H9 (cell line): ENCODE results near the gene IFITM1. TPM values are rescaled to one million over a fixed set of nuclear protein-coding genes. Genes with fewer than 3 reads are reported as not detected.

Experiments used
- DNase-seq: peaks from one replicate; pipeline ENCODE4 v3.0.0-alpha.2; 2017
- H2AFZ ChIP-seq: one replicate; pipeline ENCODE4 v1.6.1; 2013; ENCODE audit warnings: mild to moderate bottlenecking, low read length, control low read depth, moderate library complexity
- H2AK5ac ChIP-seq: 2 replicates; pipeline ENCODE4 v1.6.1; 2013; ENCODE audit warnings: low read length, control low read depth, mixed read lengths; ENCODE audit not compliant: insufficient read length
- H2BK120ac ChIP-seq: one replicate; pipeline ENCODE4 v1.6.1; 2013; ENCODE audit warnings: low read depth, mild to moderate bottlenecking, low read length, control low read depth, inconsistent platforms; ENCODE audit not compliant: poor library complexity, severe bottlenecking
- H2BK12ac ChIP-seq: 2 replicates; pipeline ENCODE4 v1.6.1; 2013; ENCODE audit warnings: low read length, control low read depth, mixed read lengths, low read depth; ENCODE audit not compliant: insufficient read length
- H2BK15ac ChIP-seq: 2 replicates; pipeline ENCODE4 v1.6.1; 2013; ENCODE audit warnings: low read depth, low read length, control low read depth
- H2BK20ac ChIP-seq: one replicate; pipeline ENCODE4 v1.6.1; 2013; ENCODE audit warnings: low read depth, mild to moderate bottlenecking, low read length, control low read depth, inconsistent platforms; ENCODE audit not compliant: poor library complexity, severe bottlenecking
- H2BK5ac ChIP-seq: 2 replicates; pipeline ENCODE4 v1.6.1; 2013; ENCODE audit warnings: low read length, control low read depth, mixed read lengths; ENCODE audit not compliant: insufficient read length
- H3K14ac ChIP-seq: 2 replicates; pipeline ENCODE4 v1.6.1; 2013; ENCODE audit warnings: low read length, control low read depth; ENCODE audit not compliant: insufficient read depth
- H3K18ac ChIP-seq: 2 replicates; pipeline ENCODE4 v1.6.1; 2013; ENCODE audit warnings: low read depth, mild to moderate bottlenecking, mixed read lengths, low read length, control low read depth; ENCODE audit not compliant: insufficient read length
- H3K23ac ChIP-seq: 2 replicates; pipeline ENCODE4 v1.6.1; 2013; ENCODE audit warnings: low read length, control low read depth, mixed read lengths, low read depth; ENCODE audit not compliant: insufficient read length
- H3K23me2 ChIP-seq: 2 replicates; pipeline ENCODE4 v1.6.1; 2013; ENCODE audit warnings: low read depth, mild to moderate bottlenecking, mixed read lengths, low read length, control low read depth; ENCODE audit not compliant: insufficient read length, poor library complexity, severe bottlenecking
- H3K27ac ChIP-seq: 2 replicates; pipeline ENCODE4 v1.5.1; 2013; ENCODE audit warnings: low read length, control low read depth, mixed read lengths, low read depth; ENCODE audit not compliant: insufficient read length
- H3K27me3 ChIP-seq: 2 replicates; pipeline ENCODE4 v1.6.1; 2013; ENCODE audit warnings: low read length, control low read depth, inconsistent platforms; ENCODE audit not compliant: insufficient read depth
- H3K4ac ChIP-seq: 2 replicates; pipeline ENCODE4 v1.6.1; 2013; ENCODE audit warnings: low read depth, mild to moderate bottlenecking, control low read depth, inconsistent platforms, low read length, moderate library complexity
- H3K4me1 ChIP-seq: 2 replicates; pipeline ENCODE4 v1.6.1; 2013; ENCODE audit warnings: low read length, control low read depth, inconsistent platforms; ENCODE audit not compliant: insufficient read depth
- H3K4me2 ChIP-seq: 2 replicates; pipeline ENCODE4 v1.6.1; 2013; ENCODE audit warnings: low read length, control low read depth, mixed read lengths; ENCODE audit not compliant: insufficient read length, insufficient read depth
- H3K56ac ChIP-seq: 2 replicates; pipeline ENCODE4 v1.6.1; 2013; ENCODE audit warnings: low read depth, mild to moderate bottlenecking, mixed read lengths, low read length, control low read depth; ENCODE audit not compliant: insufficient read length
- H3K79me1 ChIP-seq: 2 replicates; pipeline ENCODE4 v1.6.1; 2013; ENCODE audit warnings: low read depth, mild to moderate bottlenecking, moderate library complexity, low read length, control low read depth, inconsistent platforms; ENCODE audit not compliant: insufficient read depth, poor library complexity, severe bottlenecking
- H3K79me2 ChIP-seq: 2 replicates; pipeline ENCODE4 v1.6.1; 2013; ENCODE audit warnings: low read length, control low read depth, inconsistent platforms; ENCODE audit not compliant: insufficient read depth
- H3K9ac ChIP-seq: 2 replicates; pipeline ENCODE4 v1.6.1; 2013; ENCODE audit warnings: low read length, control low read depth, mixed read lengths; ENCODE audit not compliant: insufficient read length; ENCODE audit errors: extremely low read depth
- H3K9me3 ChIP-seq: one replicate; pipeline ENCODE4 v1.6.1; 2013; ENCODE audit warnings: low read depth, low read length, inconsistent platforms; ENCODE audit not compliant: control insufficient read depth
- H3T11ph ChIP-seq: one replicate; pipeline ENCODE4 v1.6.1; 2013; ENCODE audit warnings: mild to moderate bottlenecking, low read length, control low read depth, inconsistent platforms
- H4K20me1 ChIP-seq: one replicate; pipeline ENCODE4 v1.6.1; 2013; ENCODE audit not compliant: control insufficient read depth, insufficient read length, insufficient read depth
- H4K5ac ChIP-seq: 2 replicates; pipeline ENCODE4 v1.6.1; 2013; ENCODE audit warnings: low read depth, mild to moderate bottlenecking, mixed read lengths, low read length, control low read depth; ENCODE audit not compliant: insufficient read length
- H4K8ac ChIP-seq: replicated peaks from 2 replicates; pipeline ENCODE4 v1.6.1; 2013; ENCODE audit warnings: low read length, control low read depth, mixed read lengths, low read depth; ENCODE audit not compliant: insufficient read length
- H4K91ac ChIP-seq: 2 replicates; pipeline ENCODE4 v1.6.1; 2013; ENCODE audit warnings: low read depth, mild to moderate bottlenecking, moderate library complexity, mixed read lengths, low read length, control low read depth; ENCODE audit not compliant: insufficient read length
- H3K27ac Mint-ChIP-seq, 3 experiments: 2 replicates in 2 of 3; 3 replicates in 1 of 3; pipeline ENCODE4 v1.8.0; 2020 to 2021; ENCODE audit warnings: mixed read lengths in 3 of 3, mild to moderate bottlenecking in 1 of 3, moderate library complexity in 1 of 3
- H3K27me3 Mint-ChIP-seq: 2 replicates; pipeline ENCODE4 v1.8.0; 2021; ENCODE audit warnings: low read depth, mild to moderate bottlenecking, moderate library complexity, mixed read lengths
- H3K36me3 Mint-ChIP-seq, 3 experiments: 2 replicates in 2 of 3; 3 replicates in 1 of 3; pipeline ENCODE4 v1.8.0; 2020 to 2021; ENCODE audit warnings: low read depth in 3 of 3, mixed read lengths in 3 of 3; ENCODE audit not compliant: insufficient read depth in 1 of 3
- H3K4me1 Mint-ChIP-seq, 2 experiments: 2 replicates each; pipeline ENCODE4 v1.8.0; 2020; ENCODE audit warnings: mixed read lengths in 2 of 2
- H3K4me3 Mint-ChIP-seq, 2 experiments: 2 replicates in 1 of 2; 3 replicates in 1 of 2; pipeline ENCODE4 v1.8.0; 2020 to 2021; ENCODE audit warnings: mild to moderate bottlenecking in 2 of 2, mixed read lengths in 2 of 2, moderate library complexity in 1 of 2
- H3K9me3 Mint-ChIP-seq, 2 experiments: 2 replicates in 1 of 2; 3 replicates in 1 of 2; pipeline ENCODE4 v1.8.0; 2020; ENCODE audit warnings: mild to moderate bottlenecking in 2 of 2, mixed read lengths in 2 of 2, moderate library complexity in 1 of 2
- WGBS: extraction: QIAGEN DNeasy Blood & Tissue Kit; methylation state at CpG from one replicate; pipeline ENCODE4 v1.1.7; 2013; ENCODE audit warnings: missing lambda C conversion rate, low lambda C conversion rate, mixed read lengths; ENCODE audit not compliant: insufficient read length; ENCODE audit errors: extremely low coverage; 5-methylcytosine and 5-hydroxymethylcytosine counted together
- total RNA-seq: library from RNA; stranded (reverse); gene quantifications from 2 replicates; pipeline ENCODE4 v1.2.1, GENCODE V29; 2021
- TF ChIP-seq, protein P1 (sequence below): fragments of 200-600 bp; sonication (generic); conservative IDR thresholded peaks from 3 replicates; pipeline ENCODE4 v1.8.0; 2021; ENCODE audit warnings: antibody characterized with exemption, mild to moderate bottlenecking

Gene IFITM1
- total RNA-seq, 1 experiment from 2014 or later, result 500 TPM

GRCh38 chr11:326592-326841 lies 12.7 kb downstream of the IFITM1 start:
- Histone ChIP-seq H3K79me1 (no peaks in the 10 kb centered on the region), H2BK20ac (no peak overlapping the region), H3K56ac (no peak overlapping the region), H2BK15ac (no peak overlapping the region), H3K18ac (no peak overlapping the region), H4K8ac (no peak overlapping the region), H3K4me1 (peaks cover 4% of the 10 kb centered on the region; the same call in 1 of the 2 replicates), H3K27ac (no peak overlapping the region), H2BK12ac (no peak overlapping the region), H3K23me2 (no peaks in the 10 kb centered on the region), H4K20me1 (no peaks in the 10 kb centered on the region), H4K5ac (no peak overlapping the region), H3K9me3 (no peaks in the 10 kb centered on the region), H2AK5ac (no peak overlapping the region), H3K27me3 (no peaks in the 10 kb centered on the region), H3K23ac (no peak overlapping the region), H3K14ac (no peak overlapping the region; the same call in 1 of the 2 replicates), H3T11ph (no peak overlapping the region), H3K4me2 (no peak overlapping the region), H4K91ac (no peak overlapping the region), H3K4ac (no peak overlapping the region), H2BK5ac (no peak overlapping the region), H3K79me2 (no peaks in the 10 kb centered on the region), H2BK120ac (no peak overlapping the region), H2AFZ (no peak overlapping the region), H3K9ac (no peak overlapping the region)
- Mint-ChIP-seq H3K27me3 (peaks cover 1% of the 10 kb centered on the region), H3K4me3 (no peak overlapping the region), H3K9me3 (peaks cover 3 to 5% of the 10 kb centered on the region in 2 experiments; a peak in 4 of 5 replicates), H3K36me3 (peaks cover 0 to 16% (median 4%) of the 10 kb centered on the region in 3 experiments; a peak in 4 of 7 replicates), H3K27ac (peak overlapping the region; percentile 82 to 92 (median 91); a peak in 4 of 7 replicates), H3K4me1 (peaks cover 23 to 30% of the 10 kb centered on the region in 2 experiments)
- DNase-seq, result no peak
- WGBS, result no CpG with 5 or more reads among the region's 6 CpGs
- TF ChIP-seq, protein P1, sequence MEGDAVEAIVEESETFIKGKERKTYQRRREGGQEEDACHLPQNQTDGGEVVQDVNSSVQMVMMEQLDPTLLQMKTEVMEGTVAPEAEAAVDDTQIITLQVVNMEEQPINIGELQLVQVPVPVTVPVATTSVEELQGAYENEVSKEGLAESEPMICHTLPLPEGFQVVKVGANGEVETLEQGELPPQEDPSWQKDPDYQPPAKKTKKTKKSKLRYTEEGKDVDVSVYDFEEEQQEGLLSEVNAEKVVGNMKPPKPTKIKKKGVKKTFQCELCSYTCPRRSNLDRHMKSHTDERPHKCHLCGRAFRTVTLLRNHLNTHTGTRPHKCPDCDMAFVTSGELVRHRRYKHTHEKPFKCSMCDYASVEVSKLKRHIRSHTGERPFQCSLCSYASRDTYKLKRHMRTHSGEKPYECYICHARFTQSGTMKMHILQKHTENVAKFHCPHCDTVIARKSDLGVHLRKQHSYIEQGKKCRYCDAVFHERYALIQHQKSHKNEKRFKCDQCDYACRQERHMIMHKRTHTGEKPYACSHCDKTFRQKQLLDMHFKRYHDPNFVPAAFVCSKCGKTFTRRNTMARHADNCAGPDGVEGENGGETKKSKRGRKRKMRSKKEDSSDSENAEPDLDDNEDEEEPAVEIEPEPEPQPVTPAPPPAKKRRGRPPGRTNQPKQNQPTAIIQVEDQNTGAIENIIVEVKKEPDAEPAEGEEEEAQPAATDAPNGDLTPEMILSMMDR, result no peak
